H1 (cell line): Measurements from ENCODE around the gene TXNIP.

Experiments
- CTCF ChIP-seq, 3 experiments: IDR thresholded peaks; 1 replicate in 2 of 3; 2 replicates in 1 of 3; pipeline versions ENCODE4 v1.5.1 to v1.6.1; 2011; ENCODE audit warnings: low read length in 3 of 3, mild to moderate bottlenecking in 3 of 3, inconsistent platforms in 2 of 3, low read depth in 1 of 3, moderate library complexity in 1 of 3; ENCODE audit not compliant: insufficient read depth in 1 of 3; ENCODE audit errors: control extremely low read depth in 1 of 3
- SP1 ChIP-seq: IDR thresholded peaks from 2 replicates; pipeline ENCODE4 v1.6.1; 2011; ENCODE audit warnings: low read depth, low read length

GRCh38 chr1:145946477-145946986, 49.8 kb downstream of the TXNIP start:
- TF ChIP-seq CTCF (IDR thresholded peaks at IDR 0.05; ENCODE audit: control extremely low read depth in 1 of 3, insufficient read depth in 1 of 3, low read depth in 1 of 3, low read length in 3 of 3): no peak
- no peak for TF ChIP-seq SP1
